ENCODE data around the gene LAMB4. TPM values are rescaled to one million over a fixed set of nuclear protein-coding genes. Genes with fewer than 3 reads are reported as not detected.
A peak's percentile ranks its signal among the peaks of the same experiment; 100 is the strongest.

The LAMB4 gene
- total RNA-seq, 2 donors from 2014 or later, result 0.26 to 2.0 TPM

- ATAC-seq, result peak; percentile 2
Observed at GRCh38 chr7:108001764-108002725, 128.1 kb downstream of the LAMB4 start.

GRCh38 chr7:108000875-108001763 is 129.0 kb downstream of the LAMB4 start:
- TF ChIP-seq CTCF (IDR thresholded peaks at IDR 0.05) (no peak), POLR2A (IDR thresholded peaks at IDR 0.05) (no peak)
- WGBS, 2 donors, result 26 to 60% methylated on average over 18 to 37 of the region's 37 CpGs
- H3K27ac ChIP-seq, result peak overlapping the region; percentile 26 to 88 (median 80)
- H3K9me3 ChIP-seq, result no peaks in the 10 kb centered on the region
- no peaks in the 10 kb centered on the region for H3K36me3 ChIP-seq (replicated peaks in 1 of 2; ENCODE audit: insufficient read depth in 1 of 2, low read depth in 2 of 2)
- no peaks in the 10 kb centered on the region for H3K27me3 ChIP-seq
- H3K4me3 ChIP-seq, result peak overlapping the region; percentile 27 to 80
- no peak for ATAC-seq
- intact Hi-C loops (cut with DNase I), result no loop called here
- H3K4me1 ChIP-seq, result peaks cover 71% of the 10 kb centered on the region
- DNase-seq, result peak in 3 of 4 donors; percentile 36 to 51 (median 50)

More at GRCh38 chr7:108001764-108002725, 128.1 kb downstream of the LAMB4 start:
- no peaks in the 10 kb centered on the region for H3K36me3 ChIP-seq (replicated peaks in 1 of 2; ENCODE audit: insufficient read depth in 1 of 2, low read depth in 2 of 2)
- TF ChIP-seq CTCF (IDR thresholded peaks at IDR 0.05) (no peak), POLR2A (IDR thresholded peaks at IDR 0.05) (peak in 2 of 3 donors; percentile 4 to 5)
- peaks cover 62% of the 10 kb centered on the region for H3K4me1 ChIP-seq
- no peaks in the 10 kb centered on the region for H3K9me3 ChIP-seq
- H3K4me3 ChIP-seq, result peak overlapping the region; percentile 27 to 80
- peak in 2 of 4 donors; percentile 14 to 16 for DNase-seq
- WGBS, 2 donors, result 1 to 5% methylated on average over 25 to 70 of the region's 75 CpGs
- intact Hi-C loops (cut with DNase I), result no loop called here
- H3K27me3 ChIP-seq, result no peaks in the 10 kb centered on the region
- peak overlapping the region; percentile 69 to 88 (median 80) for H3K27ac ChIP-seq

- DNase-seq (no peak), ATAC-seq (no peak)
- TF ChIP-seq CTCF (IDR thresholded peaks at IDR 0.05) (no peak), POLR2A (IDR thresholded peaks at IDR 0.05) (no peak)
- intact Hi-C loops (cut with DNase I), result no loop called here
- Histone ChIP-seq H3K27ac (peak overlapping the region in 2 of 4 donors; percentile 84 to 88), H3K4me1 (peaks cover 72% of the 10 kb centered on the region), H3K27me3 (no peaks in the 10 kb centered on the region), H3K36me3 (replicated peaks in 1 of 2; ENCODE audit: insufficient read depth in 1 of 2, low read depth in 2 of 2) (no peaks in the 10 kb centered on the region), H3K9me3 (no peaks in the 10 kb centered on the region), H3K4me3 (no peak overlapping the region)
- 70 to 74% methylated on average over 4 of the region's 4 CpGs for WGBS, 2 donors
Observed at GRCh38 chr7:107999779-108000560, 130.2 kb downstream of the LAMB4 start.

- 81 to 91% methylated on average over 3 of the region's 3 CpGs for WGBS, 2 donors
- DNase-seq, result no peak
- intact Hi-C loops (cut with DNase I), result no loop called here
- Histone ChIP-seq H3K36me3 (replicated peaks in 1 of 2; ENCODE audit: insufficient read depth in 1 of 2, low read depth in 2 of 2) (no peaks in the 10 kb centered on the region), H3K4me1 (peaks cover 74% of the 10 kb centered on the region), H3K27ac (peak overlapping the region in 2 of 4 donors; percentile 2 to 88), H3K9me3 (no peaks in the 10 kb centered on the region), H3K4me3 (no peak overlapping the region), H3K27me3 (no peaks in the 10 kb centered on the region)
- TF ChIP-seq CTCF (IDR thresholded peaks at IDR 0.05) (no peak), POLR2A (IDR thresholded peaks at IDR 0.05) (no peak)
- ATAC-seq, result no peak
Observed at GRCh38 chr7:107998660-107999480, 131.3 kb downstream of the LAMB4 start.

All from body of pancreas (tissue), 4 donors.